Heart left ventricle (tissue), 13 donors: ENCODE measurements around the gene SALL1.

Source experiments
- POLR2A ChIP-seq, 2 donors: fragments of 450-650 bp; IDR thresholded peaks; one replicate each; pipeline ENCODE4 v1.6.1; 2017; ENCODE audit warnings: antibody characterized with exemption in 2 of 2, mild to moderate bottlenecking in 2 of 2, moderate library complexity in 2 of 2
- TF ChIP-seq, protein P1 (sequence below), 12 donors: fragments of 200-600 bp; sonication (generic) in 4 of 12; IDR thresholded peaks; one replicate each; pipeline versions ENCODE4 v1.5.0 to v1.8.0; 2018 to 2022; ENCODE audit warnings: antibody characterized with exemption in 12 of 12, mild to moderate bottlenecking in 5 of 12
- donor health status: ischemic (EF 13 %, LVEDD 7.1; RV severe dilation, severe dysfunction).
- donor health status: DM: no; HTN: yes; CAD: no.
- donor health status: DM: no; HTN: no; CAD: no.
- donor health status: ischemic (EF 25% LVEDD 6.9; RV normal size, moderate dysfunction).
- donor health status: ischemic (EF 25% LVEDD 5.7; RV mildly dilated, moderate dysfunction).
- donor health status: ischemic (EF 35%, LVEDD 5.7; RV mildly dilated, moderate dysfunction).
- donor health status: nonischemic (EF 11% LVEDD 7.7; RV severe dilation, severe dysfunction).
- donor health status: DM: yes; HTN: yes; CAD: no.
- donor health status: PGD.
- donor health status: ischemic (EF 29% LVEDD 5.4; RV normal size, mild dysfunction).
- donor health status: nonischemic (EF 23%, LVEDD 6.1; RV moderate dilation, normal function).

DNA sequence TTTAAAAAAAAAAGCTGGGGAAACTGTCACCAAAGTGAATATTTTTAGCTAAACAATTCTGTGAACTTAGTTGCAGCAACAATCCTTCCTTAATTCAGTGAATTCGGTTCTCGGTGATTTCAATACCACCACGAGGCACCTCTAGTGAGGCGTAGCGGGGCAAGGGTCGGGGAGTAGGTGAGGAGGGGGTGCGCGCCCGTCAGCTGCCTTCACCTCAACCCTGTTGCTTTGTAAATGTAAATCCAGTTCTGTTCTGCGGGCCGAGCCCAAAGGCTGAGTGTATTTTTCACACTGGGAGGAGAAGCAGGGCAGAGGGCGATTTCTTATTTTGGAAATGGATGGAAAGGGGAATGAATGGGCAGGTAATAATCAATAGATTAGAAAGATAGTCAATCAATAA, 17.4 kb downstream of the SALL1 start:
- TF ChIP-seq POLR2A (IDR thresholded peaks at IDR 0.05), result no peak
- TF ChIP-seq, protein P1, sequence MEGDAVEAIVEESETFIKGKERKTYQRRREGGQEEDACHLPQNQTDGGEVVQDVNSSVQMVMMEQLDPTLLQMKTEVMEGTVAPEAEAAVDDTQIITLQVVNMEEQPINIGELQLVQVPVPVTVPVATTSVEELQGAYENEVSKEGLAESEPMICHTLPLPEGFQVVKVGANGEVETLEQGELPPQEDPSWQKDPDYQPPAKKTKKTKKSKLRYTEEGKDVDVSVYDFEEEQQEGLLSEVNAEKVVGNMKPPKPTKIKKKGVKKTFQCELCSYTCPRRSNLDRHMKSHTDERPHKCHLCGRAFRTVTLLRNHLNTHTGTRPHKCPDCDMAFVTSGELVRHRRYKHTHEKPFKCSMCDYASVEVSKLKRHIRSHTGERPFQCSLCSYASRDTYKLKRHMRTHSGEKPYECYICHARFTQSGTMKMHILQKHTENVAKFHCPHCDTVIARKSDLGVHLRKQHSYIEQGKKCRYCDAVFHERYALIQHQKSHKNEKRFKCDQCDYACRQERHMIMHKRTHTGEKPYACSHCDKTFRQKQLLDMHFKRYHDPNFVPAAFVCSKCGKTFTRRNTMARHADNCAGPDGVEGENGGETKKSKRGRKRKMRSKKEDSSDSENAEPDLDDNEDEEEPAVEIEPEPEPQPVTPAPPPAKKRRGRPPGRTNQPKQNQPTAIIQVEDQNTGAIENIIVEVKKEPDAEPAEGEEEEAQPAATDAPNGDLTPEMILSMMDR (IDR thresholded peaks at IDR 0.05), result no peak
